ENCODE data around the gene SMOC2.

DNA sequence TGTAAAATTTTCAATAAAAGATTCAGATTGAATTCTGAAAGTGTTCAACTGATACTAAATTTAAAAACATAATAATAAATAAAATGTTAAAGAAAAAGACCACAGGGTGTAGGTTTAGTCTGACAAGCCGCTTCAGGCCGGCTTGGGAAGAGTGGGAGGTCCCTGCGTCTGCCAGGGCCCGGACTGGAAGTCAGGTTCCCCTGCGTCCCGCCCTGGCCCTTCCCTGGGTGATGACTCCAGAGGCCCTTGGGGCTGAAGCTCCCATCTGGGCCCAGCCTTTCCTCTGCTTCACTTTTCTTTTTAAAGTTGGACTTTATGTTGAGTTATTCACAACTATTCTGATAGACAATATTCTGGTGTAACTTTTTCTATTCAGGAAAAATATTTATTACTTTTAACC, 93.3 kb downstream of the SMOC2 start:
- TF ChIP-seq, protein P1, sequence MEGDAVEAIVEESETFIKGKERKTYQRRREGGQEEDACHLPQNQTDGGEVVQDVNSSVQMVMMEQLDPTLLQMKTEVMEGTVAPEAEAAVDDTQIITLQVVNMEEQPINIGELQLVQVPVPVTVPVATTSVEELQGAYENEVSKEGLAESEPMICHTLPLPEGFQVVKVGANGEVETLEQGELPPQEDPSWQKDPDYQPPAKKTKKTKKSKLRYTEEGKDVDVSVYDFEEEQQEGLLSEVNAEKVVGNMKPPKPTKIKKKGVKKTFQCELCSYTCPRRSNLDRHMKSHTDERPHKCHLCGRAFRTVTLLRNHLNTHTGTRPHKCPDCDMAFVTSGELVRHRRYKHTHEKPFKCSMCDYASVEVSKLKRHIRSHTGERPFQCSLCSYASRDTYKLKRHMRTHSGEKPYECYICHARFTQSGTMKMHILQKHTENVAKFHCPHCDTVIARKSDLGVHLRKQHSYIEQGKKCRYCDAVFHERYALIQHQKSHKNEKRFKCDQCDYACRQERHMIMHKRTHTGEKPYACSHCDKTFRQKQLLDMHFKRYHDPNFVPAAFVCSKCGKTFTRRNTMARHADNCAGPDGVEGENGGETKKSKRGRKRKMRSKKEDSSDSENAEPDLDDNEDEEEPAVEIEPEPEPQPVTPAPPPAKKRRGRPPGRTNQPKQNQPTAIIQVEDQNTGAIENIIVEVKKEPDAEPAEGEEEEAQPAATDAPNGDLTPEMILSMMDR (IDR thresholded peaks at IDR 0.05; ENCODE audit: low read depth, low read length): no peak
- no peak for TF ChIP-seq EZH2phosphoT487 (IDR thresholded peaks at IDR 0.05; ENCODE audit: low read depth)

All from OCI-LY3 (cell line).